ENCODE measurements around the gene SLC35G3. TPM values are rescaled to one million over a fixed set of nuclear protein-coding genes. Genes with fewer than 3 reads are reported as not detected.
"Not testable (repeated sequence)": the region's sequence is repeated elsewhere in the genome, so short reads cannot be mapped to it uniquely, and the experiment has no call there.

Gene SLC35G3
- total RNA-seq, 8 experiments from 2014 or later = 0.15 to 0.81 (median 0.18) TPM; not detected in 3

- no peak overlapping the region for H3K4me3 ChIP-seq
- 0 to 86% (median 38%) methylated on average over 1 of the region's 1 CpG; no CpG with 5 or more reads in 2 of the 10 experiments for WGBS, 10 experiments
- in situ Hi-C loops (cut with MboI; ENCODE audit: low pct_unique_long_range_greater_than_20kb in 2 of 9, low sequenced_read_pairs in 9 of 9, unreplicated experiment in 9 of 9) = no loop called here
- H3K27ac ChIP-seq = no peak overlapping the region
- ATAC-seq (replicated peaks in 6 of 8) = no peak
- no peaks in the 10 kb centered on the region for H3K4me1 ChIP-seq (replicated peaks in 1 of 2)
Observed at GRCh38 chr17:35229638-35230037, 35.4 kb upstream of the SLC35G3 start.

- in situ Hi-C loops (cut with MboI; ENCODE audit: low pct_unique_long_range_greater_than_20kb in 2 of 9, low sequenced_read_pairs in 9 of 9, unreplicated experiment in 9 of 9) = no loop called here
- ATAC-seq (replicated peaks in 6 of 8) = no peak
- WGBS, 10 experiments = 20 to 100% (median 100%) methylated on average over 1 to 2 of the region's 2 CpGs; no CpG with 5 or more reads in 2 of the 10 experiments
- Histone ChIP-seq H3K4me1 (replicated peaks in 1 of 2) (no peaks in the 10 kb centered on the region), H3K4me3 (no peak overlapping the region), H3K27ac (no peak overlapping the region)
Observed at GRCh38 chr17:35227546-35227945, 33.4 kb upstream of the SLC35G3 start.

- Histone ChIP-seq H3K27ac (no peak overlapping the region), H3K4me3 (no peak overlapping the region), H3K4me1 (replicated peaks in 1 of 2) (no peaks in the 10 kb centered on the region)
- WGBS, 10 experiments = 0 to 86% (median 29%) methylated on average over 1 of the region's 1 CpG; no CpG with 5 or more reads in 2 of the 10 experiments
- no peak for ATAC-seq (replicated peaks in 6 of 8)
- in situ Hi-C loops (cut with MboI; ENCODE audit: low pct_unique_long_range_greater_than_20kb in 2 of 9, low sequenced_read_pairs in 9 of 9, unreplicated experiment in 9 of 9) = no loop called here
Observed at GRCh38 chr17:35224436-35224835, 30.2 kb upstream of the SLC35G3 start.

- ATAC-seq (replicated peaks in 6 of 8) = no peak
- WGBS, 10 experiments = 80 to 100% (median 90%) methylated on average over 1 to 2 of the region's 2 CpGs; no CpG with 5 or more reads in 4 of the 10 experiments
- in situ Hi-C loops (cut with MboI; ENCODE audit: low pct_unique_long_range_greater_than_20kb in 2 of 9, low sequenced_read_pairs in 9 of 9, unreplicated experiment in 9 of 9) = no loop called here
- no peaks in the 10 kb centered on the region for H3K4me1 ChIP-seq (replicated peaks in 1 of 2)
- H3K4me3 ChIP-seq = no peak overlapping the region
- H3K27ac ChIP-seq = no peak overlapping the region
Observed at GRCh38 chr17:35222452-35222851, 28.3 kb upstream of the SLC35G3 start.

- in situ Hi-C loops (cut with MboI; ENCODE audit: low pct_unique_long_range_greater_than_20kb in 2 of 9, low sequenced_read_pairs in 9 of 9, unreplicated experiment in 9 of 9) = no loop called here
- 31 to 100% (median 59%) methylated on average over 1 to 2 of the region's 2 CpGs; no CpG with 5 or more reads in 2 of the 10 experiments for WGBS, 10 experiments
- no peak for ATAC-seq (replicated peaks in 6 of 8)
- no peak overlapping the region for H3K4me3 ChIP-seq
- no peak overlapping the region for H3K27ac ChIP-seq
- H3K4me1 ChIP-seq (replicated peaks in 1 of 2) = no peaks in the 10 kb centered on the region
Observed at GRCh38 chr17:35218915-35219314, 24.7 kb upstream of the SLC35G3 start.

- Histone ChIP-seq H3K27ac (no peak overlapping the region), H3K4me1 (replicated peaks in 1 of 2) (no peaks in the 10 kb centered on the region), H3K4me3 (no peak overlapping the region)
- no peak for ATAC-seq (replicated peaks in 6 of 8)
- 19 to 92% (median 73%) methylated on average over 1 to 5 of the region's 5 CpGs for WGBS, 10 experiments
- in situ Hi-C loops (cut with MboI; ENCODE audit: low pct_unique_long_range_greater_than_20kb in 2 of 9, low sequenced_read_pairs in 9 of 9, unreplicated experiment in 9 of 9) = no loop called here
Observed at GRCh38 chr17:35217107-35217506, 22.9 kb upstream of the SLC35G3 start.

GRCh38 chr17:35214631-35215273 is 20.6 kb upstream of the SLC35G3 start:
- no peaks in the 10 kb centered on the region for H3K4me1 ChIP-seq (replicated peaks in 1 of 2)
- H3K4me3 ChIP-seq = no peak overlapping the region
- 4 to 60% (median 37%) methylated on average over 1 to 5 of the region's 5 CpGs; no CpG with 5 or more reads in 3 of the 10 experiments for WGBS, 10 experiments
- in situ Hi-C loops (cut with MboI; ENCODE audit: low pct_unique_long_range_greater_than_20kb in 2 of 9, low sequenced_read_pairs in 9 of 9, unreplicated experiment in 9 of 9) = no loop called here
- no peak for ATAC-seq (replicated peaks in 6 of 8)
- no peak overlapping the region for H3K27ac ChIP-seq

GRCh38 chr17:35214192-35214591 is 20.0 kb upstream of the SLC35G3 start:
- in situ Hi-C loops (cut with MboI; ENCODE audit: low pct_unique_long_range_greater_than_20kb in 2 of 9, low sequenced_read_pairs in 9 of 9, unreplicated experiment in 9 of 9) = no loop called here
- Histone ChIP-seq H3K4me1 (replicated peaks in 1 of 2) (no peaks in the 10 kb centered on the region), H3K4me3 (no peak overlapping the region), H3K27ac (no peak overlapping the region)
- ATAC-seq (replicated peaks in 6 of 8) = no peak
- WGBS, 10 experiments = 29 to 82% (median 62%) methylated on average over 2 to 3 of the region's 3 CpGs; no CpG with 5 or more reads in 1 of the 10 experiments

- no peak overlapping the region for H3K4me3 ChIP-seq
- H3K27ac ChIP-seq = no peak overlapping the region
- H3K4me1 ChIP-seq (replicated peaks in 1 of 2) = no peaks in the 10 kb centered on the region
- in situ Hi-C loops (cut with MboI; ENCODE audit: low pct_unique_long_range_greater_than_20kb in 2 of 9, low sequenced_read_pairs in 9 of 9, unreplicated experiment in 9 of 9) = no loop called here
- ATAC-seq (replicated peaks in 6 of 8) = no peak
- 27 to 100% (median 80%) methylated on average over 2 to 5 of the region's 5 CpGs for WGBS, 10 experiments
Observed at GRCh38 chr17:35213412-35213940, 19.3 kb upstream of the SLC35G3 start.

- no peak for ATAC-seq (replicated peaks in 6 of 8)
- Histone ChIP-seq H3K4me1 (replicated peaks in 1 of 2) (no peaks in the 10 kb centered on the region), H3K27ac (no peak overlapping the region), H3K4me3 (no peak overlapping the region)
- in situ Hi-C loops (cut with MboI; ENCODE audit: low pct_unique_long_range_greater_than_20kb in 2 of 9, low sequenced_read_pairs in 9 of 9, unreplicated experiment in 9 of 9) = no loop called here
- 47 to 72% (median 61%) methylated on average over 2 to 4 of the region's 4 CpGs; no CpG with 5 or more reads in 2 of the 10 experiments for WGBS, 10 experiments
Observed at GRCh38 chr17:35212668-35213067, 18.5 kb upstream of the SLC35G3 start.

- no peak for ATAC-seq (replicated peaks in 6 of 8)
- Histone ChIP-seq H3K4me1 (replicated peaks in 1 of 2) (no peaks in the 10 kb centered on the region), H3K27ac (no peak overlapping the region), H3K4me3 (no peak overlapping the region)
- in situ Hi-C loops (cut with MboI; ENCODE audit: low pct_unique_long_range_greater_than_20kb in 2 of 9, low sequenced_read_pairs in 9 of 9, unreplicated experiment in 9 of 9) = no loop called here
- 57 to 100% (median 86%) methylated on average over 1 to 5 of the region's 7 CpGs; no CpG with 5 or more reads in 2 of the 10 experiments for WGBS, 10 experiments
Observed at GRCh38 chr17:35210741-35211140, 16.5 kb upstream of the SLC35G3 start.

GRCh38 chr17:35202582-35202981 is 8.4 kb upstream of the SLC35G3 start:
- H3K4me1 ChIP-seq (replicated peaks in 1 of 2); H3K27ac ChIP-seq; in situ Hi-C loops (cut with MboI; ENCODE audit: low pct_unique_long_range_greater_than_20kb in 2 of 9, low sequenced_read_pairs in 9 of 9, unreplicated experiment in 9 of 9); ATAC-seq (replicated peaks in 6 of 8); H3K4me3 ChIP-seq: not testable (repeated sequence)
- no CpG with 5 or more reads among the region's 2 CpGs for WGBS, 10 experiments

- H3K27ac ChIP-seq; ATAC-seq (replicated peaks in 6 of 8); in situ Hi-C loops (cut with MboI; ENCODE audit: low pct_unique_long_range_greater_than_20kb in 2 of 9, low sequenced_read_pairs in 9 of 9, unreplicated experiment in 9 of 9); H3K4me3 ChIP-seq; H3K4me1 ChIP-seq (replicated peaks in 1 of 2): not testable (repeated sequence)
- no CpG with 5 or more reads among the region's 31 CpGs for WGBS, 10 experiments
Observed at GRCh38 chr17:35195062-35195461, 869 bp upstream of the SLC35G3 start.

GRCh38 chr17:35192708-35193107 is 1.5 kb downstream of the SLC35G3 start:
- H3K27ac ChIP-seq = no peak overlapping the region
- 0 to 100% (median 71%) methylated on average over 1 to 4 of the region's 8 CpGs; no CpG with 5 or more reads in 3 of the 10 experiments for WGBS, 10 experiments
- H3K4me1 ChIP-seq (replicated peaks in 1 of 2) = no peaks in the 10 kb centered on the region
- no peak overlapping the region for H3K4me3 ChIP-seq
- no peak for ATAC-seq (replicated peaks in 6 of 8)
- in situ Hi-C loops (cut with MboI; ENCODE audit: low pct_unique_long_range_greater_than_20kb in 2 of 9, low sequenced_read_pairs in 9 of 9, unreplicated experiment in 9 of 9) = no loop called here
